BE2C (cell line): ENCODE measurements around the gene CHP1.

Experiments
- DNase-seq: peaks from one replicate; pipeline ENCODE4 v3.0.0-alpha.2; 2020
- H3K27me3 ChIP-seq: fragments of 250-450 bp; sonication (Bioruptor Pico); 2 replicates; pipeline ENCODE4 v1.5.1; 2020; ENCODE audit warnings: mild to moderate bottlenecking
- H3K36me3 ChIP-seq: fragments of 250-450 bp; sonication (Bioruptor Pico); 2 replicates; pipeline ENCODE4 v1.5.1; 2020; ENCODE audit warnings: mild to moderate bottlenecking
- H3K4me1 ChIP-seq: fragments of 250-450 bp; sonication (Bioruptor Pico); 2 replicates; pipeline ENCODE4 v1.5.1; 2020
- H3K4me3 ChIP-seq: 2 replicates; pipeline ENCODE4 v1.5.1; 2011; ENCODE audit warnings: low read depth, low read length
- H3K9me3 ChIP-seq: fragments of 250-450 bp; sonication (Bioruptor Pico); 2 replicates; pipeline ENCODE4 v1.5.1; 2020
- TF ChIP-seq, protein P1 (sequence below): IDR thresholded peaks from 2 replicates; pipeline ENCODE4 v1.5.1; 2012; ENCODE audit warnings: mild to moderate bottlenecking, low read depth, low read length

Gene CHP1

GRCh38 chr15:41284427-41285177 lies 53.5 kb downstream of the CHP1 start:
- H3K4me1 ChIP-seq: no peaks in the 10 kb centered on the region
- H3K9me3 ChIP-seq: no peaks in the 10 kb centered on the region
- H3K4me3 ChIP-seq: peak overlapping the region; percentile 93
- peaks cover 44% of the 10 kb centered on the region for H3K36me3 ChIP-seq
- no peaks in the 10 kb centered on the region for H3K27me3 ChIP-seq
- TF ChIP-seq, protein P1, sequence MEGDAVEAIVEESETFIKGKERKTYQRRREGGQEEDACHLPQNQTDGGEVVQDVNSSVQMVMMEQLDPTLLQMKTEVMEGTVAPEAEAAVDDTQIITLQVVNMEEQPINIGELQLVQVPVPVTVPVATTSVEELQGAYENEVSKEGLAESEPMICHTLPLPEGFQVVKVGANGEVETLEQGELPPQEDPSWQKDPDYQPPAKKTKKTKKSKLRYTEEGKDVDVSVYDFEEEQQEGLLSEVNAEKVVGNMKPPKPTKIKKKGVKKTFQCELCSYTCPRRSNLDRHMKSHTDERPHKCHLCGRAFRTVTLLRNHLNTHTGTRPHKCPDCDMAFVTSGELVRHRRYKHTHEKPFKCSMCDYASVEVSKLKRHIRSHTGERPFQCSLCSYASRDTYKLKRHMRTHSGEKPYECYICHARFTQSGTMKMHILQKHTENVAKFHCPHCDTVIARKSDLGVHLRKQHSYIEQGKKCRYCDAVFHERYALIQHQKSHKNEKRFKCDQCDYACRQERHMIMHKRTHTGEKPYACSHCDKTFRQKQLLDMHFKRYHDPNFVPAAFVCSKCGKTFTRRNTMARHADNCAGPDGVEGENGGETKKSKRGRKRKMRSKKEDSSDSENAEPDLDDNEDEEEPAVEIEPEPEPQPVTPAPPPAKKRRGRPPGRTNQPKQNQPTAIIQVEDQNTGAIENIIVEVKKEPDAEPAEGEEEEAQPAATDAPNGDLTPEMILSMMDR: no peak
- DNase-seq: peak; percentile 26

DNA sequence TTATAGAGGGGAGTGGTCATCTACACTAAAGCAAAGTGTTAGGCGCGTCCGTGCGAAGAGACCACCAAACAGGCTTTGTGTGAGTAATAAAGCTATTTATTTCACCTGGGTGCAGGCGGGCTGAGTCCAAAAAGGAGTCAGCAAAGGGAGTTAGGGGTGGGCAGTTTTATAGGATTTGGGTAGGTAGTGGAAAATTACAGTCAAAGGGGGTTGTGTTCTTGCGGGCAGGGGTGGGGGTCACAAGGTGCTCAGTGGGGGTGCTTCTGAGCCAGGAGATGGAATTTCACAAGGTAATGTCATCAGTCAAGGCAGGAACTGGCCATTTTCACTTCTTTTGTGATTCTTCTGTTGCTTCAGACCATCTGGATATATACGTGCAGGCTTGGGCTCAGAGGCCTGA lies 54.2 kb downstream of the CHP1 start:
- no peak for DNase-seq
- Histone ChIP-seq H3K36me3 (peaks cover 49% of the 10 kb centered on the region), H3K4me1 (no peaks in the 10 kb centered on the region), H3K27me3 (no peaks in the 10 kb centered on the region), H3K9me3 (no peaks in the 10 kb centered on the region), H3K4me3 (peak overlapping the region; percentile 93)
- TF ChIP-seq, protein P1: no peak

DNA sequence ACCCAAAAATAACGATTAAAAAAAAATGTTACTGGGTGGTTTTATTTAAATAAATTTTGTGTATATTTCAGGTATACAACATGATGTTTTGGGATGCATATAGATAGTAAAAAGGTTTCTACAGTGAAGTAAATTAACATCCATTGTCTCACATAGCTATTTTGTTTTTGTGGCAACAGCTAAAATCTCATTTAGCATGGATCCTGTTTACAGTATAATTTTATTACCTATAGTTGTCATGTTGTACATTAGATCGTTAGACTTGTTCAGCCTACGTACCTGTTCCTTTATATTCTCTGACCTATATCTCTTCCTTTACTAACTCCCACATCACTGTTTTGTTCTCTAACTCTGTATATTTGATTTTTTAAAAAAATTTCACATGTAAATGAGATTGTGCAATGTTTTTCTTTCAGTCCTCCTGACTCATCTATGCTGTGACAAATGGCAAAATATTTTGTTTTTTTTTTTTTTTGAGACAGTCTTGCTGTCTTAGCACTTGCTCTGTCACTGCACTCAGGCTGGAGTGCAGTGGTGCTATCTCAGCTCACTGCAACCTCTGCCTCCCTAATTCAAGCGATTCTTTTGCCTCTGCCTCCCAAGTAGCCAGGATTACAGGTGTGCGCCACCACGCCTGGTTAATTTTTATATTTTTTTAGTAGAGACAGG lies 55.7 kb downstream of the CHP1 start:
- Histone ChIP-seq H3K27me3 (no peaks in the 10 kb centered on the region), H3K36me3 (peaks cover 61% of the 10 kb centered on the region), H3K4me1 (no peaks in the 10 kb centered on the region), H3K9me3 (no peaks in the 10 kb centered on the region), H3K4me3 (no peak overlapping the region)
- DNase-seq: no peak
- TF ChIP-seq, protein P1: no peak

- Histone ChIP-seq H3K4me3 (no peak overlapping the region), H3K27me3 (no peaks in the 10 kb centered on the region), H3K36me3 (peaks cover 71% of the 10 kb centered on the region), H3K9me3 (no peaks in the 10 kb centered on the region), H3K4me1 (no peaks in the 10 kb centered on the region)
- DNase-seq: no peak
- TF ChIP-seq, protein P1: no peak
These were observed 57.4 kb downstream of the CHP1 start for GRCh38 chr15:41288464-41288863.

GRCh38 chr15:41289953-41290352 lies 58.9 kb downstream of the CHP1 start:
- no peak for DNase-seq
- Histone ChIP-seq H3K36me3 (peaks cover 75% of the 10 kb centered on the region), H3K27me3 (no peaks in the 10 kb centered on the region), H3K4me1 (no peaks in the 10 kb centered on the region), H3K4me3 (no peak overlapping the region), H3K9me3 (no peaks in the 10 kb centered on the region)
- TF ChIP-seq, protein P1: no peak

DNA sequence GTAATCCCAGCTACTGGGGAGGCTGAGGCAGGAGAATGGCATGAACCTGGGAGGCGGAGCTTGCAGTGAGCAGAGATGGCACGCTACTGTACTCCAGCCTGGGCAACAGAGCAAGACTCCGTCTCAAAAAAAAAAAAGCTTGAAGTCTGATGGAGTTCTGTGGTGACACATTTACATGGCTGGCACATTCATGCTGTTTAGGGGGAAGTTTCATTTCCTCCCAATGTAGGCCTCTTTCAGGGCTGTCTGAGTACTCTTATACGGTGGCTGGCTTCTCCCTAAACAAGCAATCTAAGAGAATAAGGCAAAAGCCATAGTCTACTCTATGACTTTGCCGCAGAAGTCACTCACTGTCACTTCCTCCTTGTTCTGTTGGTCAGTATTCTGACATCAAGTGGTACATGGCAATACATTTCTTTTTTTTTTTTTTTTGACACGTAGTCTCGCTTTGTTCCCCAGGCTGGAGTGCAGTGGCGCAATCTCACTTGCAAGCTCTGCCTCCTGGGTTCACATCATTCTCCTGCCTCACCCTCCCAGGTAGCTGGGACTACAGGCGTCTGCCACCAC lies 60.1 kb downstream of the CHP1 start:
- no peaks in the 10 kb centered on the region for H3K9me3 ChIP-seq

More for the DNA sequence above, 60.1 kb downstream of the CHP1 start:
- Histone ChIP-seq H3K27me3 (no peaks in the 10 kb centered on the region), H3K36me3 (peaks cover 67% of the 10 kb centered on the region), H3K4me1 (no peaks in the 10 kb centered on the region), H3K4me3 (no peak overlapping the region)
- TF ChIP-seq, protein P1: no peak
- no peak for DNase-seq
